SJCRH30 (cell line): ENCODE data around the gene TEX12. TPM values are rescaled to one million over a fixed set of nuclear protein-coding genes. Genes with fewer than 3 reads are reported as not detected.
"Not testable (repeated sequence)": the region's sequence is repeated elsewhere in the genome, so short reads cannot be mapped to it uniquely, and the experiment has no call there.

Source experiments
- DNase-seq, 2 experiments: peaks; one replicate each; pipeline ENCODE4 v3.0.0-alpha.2; 2015 to 2020
- H3K27ac ChIP-seq: fragments of 250-450 bp; sonication (Bioruptor Pico); 2 replicates; pipeline ENCODE4 v1.5.1; 2020; ENCODE audit warnings: mild to moderate bottlenecking, moderate library complexity
- H3K27me3 ChIP-seq: fragments of 250-450 bp; sonication (Bioruptor Pico); 2 replicates; pipeline ENCODE4 v1.5.1; 2020; ENCODE audit warnings: mild to moderate bottlenecking, moderate library complexity
- H3K36me3 ChIP-seq: fragments of 250-450 bp; sonication (Bioruptor Pico); 2 replicates; pipeline ENCODE4 v1.5.1; 2020; ENCODE audit warnings: mild to moderate bottlenecking, moderate library complexity
- H3K4me1 ChIP-seq: fragments of 250-450 bp; sonication (Bioruptor Pico); 2 replicates; pipeline ENCODE4 v1.5.1; 2020; ENCODE audit warnings: mild to moderate bottlenecking, moderate library complexity
- H3K4me3 ChIP-seq: fragments of 250-450 bp; sonication (Bioruptor Pico); 2 replicates; pipeline ENCODE4 v1.5.1; 2020; ENCODE audit warnings: mild to moderate bottlenecking, moderate library complexity
- H3K9me3 ChIP-seq: fragments of 250-450 bp; sonication (Bioruptor Pico); replicated peaks from 2 replicates; pipeline ENCODE4 v1.5.1; 2020; ENCODE audit warnings: mild to moderate bottlenecking, moderate library complexity
- total RNA-seq: library from RNA; depleted of rRNA; stranded (reverse); fragments of >200 nt; shearing (Covaris generic); gene quantifications from 2 replicates; pipeline ENCODE4 v1.2.3, GENCODE V29; 2014

Gene TEX12
- total RNA-seq, 1 experiment from 2014 or later, result not detected

- no peak overlapping the region for H3K4me3 ChIP-seq
- no peaks in the 10 kb centered on the region for H3K36me3 ChIP-seq
- no peaks in the 10 kb centered on the region for H3K9me3 ChIP-seq
- no peak overlapping the region for H3K27ac ChIP-seq
- DNase-seq, result no peak
- H3K27me3 ChIP-seq, result no peaks in the 10 kb centered on the region
- H3K4me1 ChIP-seq, result peaks cover 4% of the 10 kb centered on the region; the same call in 1 of the 2 replicates
Measured at GRCh38 chr11:112159098-112160065, 7.8 kb upstream of the TEX12 start.

GRCh38 chr11:112160091-112160848, 6.9 kb upstream of the TEX12 start:
- no peak overlapping the region for H3K4me3 ChIP-seq

GRCh38 chr11:112161012-112161411, 6.2 kb upstream of the TEX12 start:
- H3K4me1 ChIP-seq, result peaks cover 4% of the 10 kb centered on the region; the same call in 1 of the 2 replicates
- H3K36me3 ChIP-seq, result no peaks in the 10 kb centered on the region
- no peak for DNase-seq
- H3K9me3 ChIP-seq, result no peaks in the 10 kb centered on the region
- no peak overlapping the region for H3K27ac ChIP-seq
- H3K4me3 ChIP-seq, result no peak overlapping the region
- no peaks in the 10 kb centered on the region for H3K27me3 ChIP-seq

More at GRCh38 chr11:112160091-112160848, 6.9 kb upstream of the TEX12 start:
- Histone ChIP-seq H3K36me3 (no peaks in the 10 kb centered on the region), H3K4me1 (peaks cover 4% of the 10 kb centered on the region; the same call in 1 of the 2 replicates), H3K27ac (no peak overlapping the region), H3K27me3 (no peaks in the 10 kb centered on the region), H3K9me3 (no peaks in the 10 kb centered on the region)
- DNase-seq, result no peak

GRCh38 chr11:112162200-112162599, 5.0 kb upstream of the TEX12 start:
- not testable (repeated sequence) for H3K27ac ChIP-seq, H3K9me3 ChIP-seq, DNase-seq, H3K36me3 ChIP-seq, H3K4me1 ChIP-seq, H3K4me3 ChIP-seq, H3K27me3 ChIP-seq

DNA sequence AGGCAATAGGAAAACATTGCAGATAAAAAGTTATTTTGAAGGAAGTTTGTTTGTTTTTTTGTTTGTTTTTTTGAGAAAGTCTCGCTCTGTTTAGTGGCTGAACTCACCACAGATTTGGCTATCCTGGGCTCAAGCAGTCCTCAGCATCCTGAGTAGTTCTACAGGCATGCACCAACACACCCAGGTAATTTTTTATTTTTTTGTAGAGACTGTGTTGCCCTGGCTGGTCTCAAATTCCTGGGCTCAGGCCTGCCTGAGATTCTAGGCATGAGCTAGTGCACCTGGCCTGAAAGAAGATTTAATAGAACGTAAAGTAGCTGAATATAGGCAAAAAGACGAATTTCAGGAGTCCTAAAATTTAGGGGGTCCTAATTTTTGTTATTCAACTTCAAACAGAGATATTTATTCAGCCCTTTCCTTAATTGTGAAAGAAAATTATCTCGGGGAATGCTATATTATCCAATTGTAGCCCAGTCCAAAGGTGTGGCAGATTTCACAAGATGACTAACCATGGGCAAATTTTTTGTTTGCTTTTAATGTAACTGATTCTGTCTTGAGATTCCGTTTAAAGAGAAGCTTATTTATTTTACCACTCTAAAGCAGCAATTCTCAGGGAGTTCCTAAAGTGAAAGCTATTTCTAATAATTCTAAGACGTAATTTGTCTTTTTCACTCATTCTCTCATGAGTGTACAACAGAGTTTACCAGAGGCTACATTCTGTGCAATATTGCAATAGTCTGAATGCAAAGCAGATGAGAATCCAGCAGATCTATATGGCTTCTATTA, 4.2 kb upstream of the TEX12 start:
- H3K4me1 ChIP-seq, result no peaks in the 10 kb centered on the region
- H3K9me3 ChIP-seq, result no peaks in the 10 kb centered on the region
- H3K36me3 ChIP-seq, result no peaks in the 10 kb centered on the region
- H3K4me3 ChIP-seq, result no peak overlapping the region
- no peaks in the 10 kb centered on the region for H3K27me3 ChIP-seq
- no peak overlapping the region for H3K27ac ChIP-seq
- no peak for DNase-seq

GRCh38 chr11:112163875-112164685, 3.1 kb upstream of the TEX12 start, which contains the start of gene IL18:
TSS of gene IL18 (minus strand) at chr11:112164094. CDS start at chr11:112155053, 9,041 bp downstream.
- no peaks in the 10 kb centered on the region for H3K36me3 ChIP-seq
- H3K9me3 ChIP-seq, result no peaks in the 10 kb centered on the region
- H3K27me3 ChIP-seq, result no peaks in the 10 kb centered on the region
- no peak for DNase-seq
- H3K4me1 ChIP-seq, result no peaks in the 10 kb centered on the region
- no peak within 1 kb of the TSS for H3K27ac ChIP-seq
- H3K4me3 ChIP-seq, result no peak within 1 kb of the TSS

DNA sequence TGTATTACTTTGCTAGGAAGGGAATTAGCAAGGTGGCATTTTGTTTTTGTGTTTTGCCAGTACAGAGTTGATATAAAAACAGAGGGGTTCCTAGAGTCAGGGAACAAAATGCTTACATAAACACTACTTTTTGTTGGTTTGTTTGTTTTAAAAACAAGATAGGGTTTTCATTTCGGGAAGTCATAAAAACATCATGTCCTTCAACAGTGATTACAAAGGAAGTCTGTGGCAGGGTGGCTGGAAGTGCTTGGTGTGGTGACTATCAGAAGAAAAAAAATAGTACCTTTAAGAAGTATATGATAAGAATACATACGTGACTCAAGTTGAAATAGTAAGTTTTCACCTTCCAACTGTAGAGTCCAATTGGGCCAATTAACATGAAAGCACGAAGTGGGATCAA, 2.1 kb upstream of the TEX12 start:
- no peaks in the 10 kb centered on the region for H3K27me3 ChIP-seq
- no peaks in the 10 kb centered on the region for H3K36me3 ChIP-seq
- no peaks in the 10 kb centered on the region for H3K4me1 ChIP-seq
- H3K4me3 ChIP-seq, result no peak overlapping the region
- H3K9me3 ChIP-seq, result no peaks in the 10 kb centered on the region
- no peak for DNase-seq
- no peak overlapping the region for H3K27ac ChIP-seq

- no peak for DNase-seq
- Histone ChIP-seq H3K27ac (no peak overlapping the region), H3K36me3 (no peaks in the 10 kb centered on the region), H3K4me3 (no peak overlapping the region), H3K9me3 (no peaks in the 10 kb centered on the region), H3K4me1 (no peaks in the 10 kb centered on the region), H3K27me3 (no peaks in the 10 kb centered on the region)
Measured at GRCh38 chr11:112166562-112166961, 610 bp upstream of the TEX12 start.

DNA sequence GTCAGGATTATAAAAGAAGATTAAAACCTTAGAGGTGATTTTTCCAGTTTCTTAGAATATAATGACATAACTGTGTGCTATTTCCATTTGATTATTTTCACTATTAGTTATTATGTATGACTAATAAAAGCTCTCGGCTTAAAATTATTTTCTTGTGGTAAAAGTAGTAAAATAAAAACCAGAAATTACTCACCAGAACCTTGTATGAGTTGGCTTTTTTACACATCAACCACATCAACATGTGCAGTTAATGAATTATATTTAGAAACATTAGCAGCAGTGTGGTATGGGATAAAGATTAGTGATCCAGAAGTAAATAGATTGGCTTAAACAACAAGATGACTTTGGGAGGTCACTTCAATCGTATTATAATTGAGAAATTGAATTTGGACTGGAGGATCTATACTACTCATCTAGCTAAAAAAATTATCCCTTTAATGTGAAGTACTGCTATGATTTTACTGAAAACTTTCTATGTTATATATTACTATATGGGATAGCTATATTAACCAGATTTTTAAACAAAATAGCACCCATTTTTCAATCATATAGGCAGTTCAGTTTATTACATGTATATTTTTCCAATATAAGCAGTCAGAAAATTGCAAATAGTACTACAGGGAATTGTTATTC, 5.3 kb downstream of the TEX12 start:
- H3K4me3 ChIP-seq, result no peak overlapping the region

GRCh38 chr11:112173152-112173551, 6.0 kb downstream of the TEX12 start:
- no peak for DNase-seq
- Histone ChIP-seq H3K9me3 (no peaks in the 10 kb centered on the region), H3K27me3 (no peaks in the 10 kb centered on the region), H3K4me1 (no peaks in the 10 kb centered on the region), H3K36me3 (no peaks in the 10 kb centered on the region), H3K27ac (no peak overlapping the region), H3K4me3 (no peak overlapping the region)

More for the DNA sequence above, 5.3 kb downstream of the TEX12 start:
- Histone ChIP-seq H3K27ac (no peak overlapping the region), H3K36me3 (no peaks in the 10 kb centered on the region), H3K9me3 (no peaks in the 10 kb centered on the region), H3K27me3 (no peaks in the 10 kb centered on the region), H3K4me1 (no peaks in the 10 kb centered on the region)
- DNase-seq, result no peak

DNA sequence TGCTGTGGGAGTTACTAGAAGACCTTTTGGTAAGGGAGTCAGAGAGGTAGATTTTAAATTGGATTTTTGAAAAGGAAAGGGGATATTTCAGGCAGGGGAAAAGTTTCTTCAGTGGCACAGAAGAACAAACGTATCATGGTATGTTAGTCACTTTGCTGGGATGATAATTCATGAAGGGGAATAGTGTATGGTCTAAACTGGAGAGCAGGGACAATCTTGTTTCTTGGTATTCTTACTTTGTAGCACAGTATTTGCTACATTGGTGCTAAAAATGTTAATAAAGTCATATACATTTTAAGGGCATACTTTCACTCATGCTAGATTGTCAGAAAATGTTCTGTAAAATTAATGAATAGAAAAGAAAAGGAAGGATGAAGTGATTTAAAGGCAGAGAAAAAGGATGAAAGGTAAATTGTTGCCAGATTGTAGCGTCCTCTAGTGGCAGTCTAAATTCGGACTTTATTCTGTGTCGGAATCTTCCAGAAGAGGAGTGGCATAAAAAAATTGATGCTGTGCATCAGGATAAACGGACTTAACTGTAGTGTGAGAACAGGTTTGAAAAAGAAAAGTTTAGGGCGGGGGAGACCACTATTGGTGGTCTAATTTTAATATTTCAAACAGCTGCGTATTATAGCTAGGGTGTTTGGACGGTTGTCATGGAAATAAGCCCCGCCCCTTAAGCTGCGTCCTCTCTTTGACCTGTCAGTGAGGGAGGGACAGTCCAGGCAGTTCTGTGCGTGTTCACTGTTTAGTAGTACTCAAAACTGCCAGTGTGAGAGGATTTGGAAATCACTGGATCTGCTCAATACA, 7.8 kb downstream of the TEX12 start, which contains the start of gene BCO2:
BCO2 (plus strand) TSS at position 724 of the 810 bp plus-strand sequence. CDS start 90 bp downstream, outside the sequence.
- H3K4me3 ChIP-seq, result peak within 1 kb of the TSS; percentile 15; the same call in 1 of the 2 replicates
- peak; percentile 66 to 72 for DNase-seq
- no peaks in the 10 kb centered on the region for H3K27me3 ChIP-seq
- H3K27ac ChIP-seq, result no peak within 1 kb of the TSS
- H3K36me3 ChIP-seq, result no peaks in the 10 kb centered on the region
- no peaks in the 10 kb centered on the region for H3K4me1 ChIP-seq
- H3K9me3 ChIP-seq, result no peaks in the 10 kb centered on the region

GRCh38 chr11:112175599-112175952, 8.4 kb downstream of the TEX12 start:
- no peaks in the 10 kb centered on the region for H3K9me3 ChIP-seq
- H3K27me3 ChIP-seq, result no peaks in the 10 kb centered on the region
- H3K27ac ChIP-seq, result no peak overlapping the region
- no peak for DNase-seq
- H3K4me3 ChIP-seq, result 0 out of 2 replicates have a peak overlapping the region, but pooled peaks have one; percentile 15
- H3K4me1 ChIP-seq, result no peaks in the 10 kb centered on the region
- no peaks in the 10 kb centered on the region for H3K36me3 ChIP-seq

DNA sequence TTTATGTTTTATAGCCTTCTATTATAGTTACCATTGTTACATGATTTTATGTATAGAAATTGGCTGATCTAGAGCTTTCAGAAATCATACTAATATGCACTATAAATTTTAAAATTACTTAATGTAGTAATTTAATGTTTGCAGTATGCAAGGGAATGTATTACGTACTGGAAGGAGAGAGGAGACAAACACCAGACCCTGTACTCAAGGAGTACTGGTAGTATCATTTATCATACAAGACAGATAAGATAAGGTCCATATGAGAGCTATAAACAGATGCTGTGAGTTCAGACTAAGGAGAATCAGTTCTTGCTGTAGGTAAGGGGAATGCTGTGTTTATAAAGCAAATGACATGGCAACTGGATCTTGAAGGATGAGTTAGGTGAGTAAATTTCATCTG, 8.9 kb downstream of the TEX12 start:
- H3K4me3 ChIP-seq, result no peak overlapping the region
- DNase-seq, result no peak
- H3K27me3 ChIP-seq, result no peaks in the 10 kb centered on the region
- H3K9me3 ChIP-seq, result no peaks in the 10 kb centered on the region
- no peak overlapping the region for H3K27ac ChIP-seq
- H3K36me3 ChIP-seq, result no peaks in the 10 kb centered on the region
- H3K4me1 ChIP-seq, result no peaks in the 10 kb centered on the region
